Nucleus accumbens (tissue), 56 donors: ENCODE results near the gene LCE1F.

Experiments used
- DNase-seq, 56 donors: peaks; one replicate each; lab custom pipeline; 2025; lab: John Stamatoyannopoulos, UW

The LCE1F gene

GRCh38 chr1:152770411-152770810, 4.5 kb upstream of the LCE1F start:
- DNase-seq = no peak

DNA sequence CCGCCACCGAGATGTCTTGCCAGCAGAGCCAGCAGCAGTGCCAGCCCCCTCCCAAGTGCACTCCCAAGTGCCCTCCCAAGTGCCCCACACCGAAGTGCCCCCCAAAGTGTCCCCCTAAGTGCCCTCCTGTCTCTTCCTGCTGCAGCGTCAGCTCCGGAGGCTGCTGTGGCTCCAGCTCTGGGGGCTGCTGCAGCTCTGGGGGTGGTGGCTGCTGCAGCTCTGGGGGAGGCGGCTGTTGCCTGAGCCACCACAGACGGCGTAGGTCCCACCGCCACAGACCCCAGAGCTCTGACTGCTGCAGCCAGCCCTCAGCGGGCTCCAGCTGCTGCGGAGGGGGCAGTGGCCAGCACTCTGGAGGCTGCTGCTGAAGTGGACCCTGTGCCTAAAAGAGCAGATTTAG, 1.4 kb downstream of the LCE1F start:
- DNase-seq = no peak

- no peak for DNase-seq
Measured at GRCh38 chr1:152777510-152778137, 2.7 kb downstream of the LCE1F start.

GRCh38 chr1:152783095-152783494, 8.2 kb downstream of the LCE1F start:
- DNase-seq = no peak

DNA sequence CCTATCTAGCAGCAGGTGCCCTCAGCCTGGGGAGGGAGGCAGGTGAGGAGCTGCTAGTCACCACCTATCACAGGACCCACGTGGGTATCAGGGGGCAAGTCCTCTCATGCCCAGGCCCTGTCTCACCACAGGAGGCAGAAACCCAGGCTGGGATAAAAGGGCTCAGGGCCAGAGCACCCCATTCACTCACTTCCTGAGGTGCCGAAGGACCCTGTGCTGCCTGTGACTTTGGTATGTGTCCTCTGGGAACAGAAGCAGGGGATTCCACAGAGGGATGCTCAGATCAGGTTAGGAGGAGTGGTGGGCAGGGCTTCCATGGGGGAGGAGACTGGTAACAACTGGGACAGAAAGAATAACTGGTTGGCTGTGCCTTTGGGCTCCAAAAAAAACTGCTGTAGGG, 11.1 kb downstream of the LCE1F start, which contains the start of gene LCE1E:
Gene LCE1E, plus strand, starts transcription at position 181 of the 400 bp plus-strand sequence. CDS start 1,043 bp downstream, outside the sequence.
- DNase-seq = no peak

- peak in 1 of 56 donors; percentile 6 for DNase-seq
Measured at GRCh38 chr1:152795686-152796085, 20.7 kb downstream of the LCE1F start.

DNA sequence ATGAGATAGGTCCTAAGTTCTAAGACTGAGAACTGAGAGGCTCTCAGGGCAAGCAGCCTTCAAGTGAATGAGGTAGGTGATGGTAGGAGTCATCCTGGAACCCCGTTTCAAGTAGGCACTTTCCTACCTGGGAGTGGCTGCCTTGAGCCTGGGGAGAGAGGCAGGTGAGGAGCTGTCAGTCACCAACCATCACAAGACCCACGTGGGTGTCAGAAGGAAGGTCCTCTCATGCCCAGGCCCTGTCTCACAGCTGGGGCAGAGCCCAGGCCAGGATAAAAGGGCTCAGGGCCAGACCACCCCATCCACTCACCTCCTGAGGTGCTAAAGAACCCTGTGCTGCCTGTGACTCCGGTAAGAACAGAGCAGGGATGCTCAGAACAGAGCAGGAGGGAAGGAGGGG, 21.5 kb downstream of the LCE1F start, which contains the start of gene LCE1D:
Gene LCE1D, plus strand, starts transcription at position 301 of the 400 bp plus-strand sequence. CDS start 1,074 bp downstream, outside the sequence.
- DNase-seq = no peak

- no peak for DNase-seq
Measured at GRCh38 chr1:152801333-152801732, 26.4 kb downstream of the LCE1F start.

DNA sequence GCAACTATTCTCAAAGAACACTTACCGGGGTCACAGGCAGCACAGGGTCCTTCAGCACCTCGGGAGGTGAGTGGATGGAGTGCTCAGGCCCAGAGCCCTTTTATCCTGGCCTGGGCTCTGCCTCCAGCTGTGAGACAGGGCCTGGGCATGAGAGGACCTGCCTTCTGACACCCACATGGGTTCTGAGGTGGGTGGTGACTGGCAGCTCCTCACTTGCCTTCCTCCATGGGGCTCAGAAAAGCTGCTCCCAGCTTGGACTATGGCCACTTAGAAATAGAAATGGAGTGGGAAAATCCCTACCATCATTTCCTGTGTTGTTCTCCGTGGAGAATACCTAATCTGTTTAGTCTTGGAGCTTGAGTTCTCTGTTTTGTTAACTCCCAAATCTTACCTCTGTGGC, 31.6 kb downstream of the LCE1F start, which contains the start of gene LCE1C:
Gene LCE1C, minus strand, starts transcription at position 76 of the 400 bp plus-strand sequence. CDS start 1,173 bp downstream, outside the sequence.
- DNase-seq = no peak

DNA sequence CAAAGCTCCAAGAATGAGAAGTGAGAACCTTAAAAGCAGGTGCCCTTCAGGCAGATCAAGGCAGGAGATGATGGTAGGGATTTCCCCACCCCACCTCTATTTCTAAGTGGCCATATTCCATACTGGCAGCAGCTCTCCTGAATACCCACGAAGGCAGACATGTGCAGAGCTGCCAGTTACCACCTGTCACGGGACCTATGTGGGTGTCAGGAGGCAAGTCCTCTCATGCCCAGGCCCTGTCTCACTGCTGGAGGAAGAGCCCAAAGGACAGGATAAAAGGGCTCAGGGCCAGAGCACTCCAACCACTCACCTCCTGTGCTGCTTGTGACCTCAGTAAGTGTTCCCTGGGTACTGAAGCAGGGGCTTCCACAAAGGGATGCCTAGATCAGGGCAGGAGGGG, 36.1 kb downstream of the LCE1F start:
- no peak for DNase-seq

- DNase-seq = no peak
Measured at GRCh38 chr1:152811671-152812070, 36.7 kb downstream of the LCE1F start, which contains the start of gene LCE1B. TSS of gene LCE1B (plus strand) at chr1:152811971. CDS start at chr1:152812447, 476 bp downstream.

DNA sequence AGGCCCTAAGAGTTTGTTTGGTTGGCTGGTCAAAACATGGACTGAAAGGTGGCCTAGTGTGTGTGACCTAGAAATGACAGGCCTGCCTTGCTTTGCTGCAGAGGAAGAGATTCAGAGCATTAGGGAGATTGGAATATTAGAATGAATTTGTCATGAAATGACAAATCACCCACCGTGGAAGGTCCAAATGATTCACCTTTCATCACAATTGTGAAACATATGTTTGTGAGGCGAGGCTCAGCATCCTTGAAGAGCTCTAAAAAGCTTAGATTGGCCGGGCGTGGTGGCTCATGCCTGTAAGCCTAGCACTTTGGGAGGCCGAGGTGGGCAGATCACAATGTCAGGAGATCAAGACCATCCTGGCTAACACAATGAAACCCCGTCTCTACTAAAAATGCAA, 42.4 kb downstream of the LCE1F start:
- DNase-seq = no peak

- no peak for DNase-seq
Measured at GRCh38 chr1:152823294-152823693, 48.4 kb downstream of the LCE1F start.

DNA sequence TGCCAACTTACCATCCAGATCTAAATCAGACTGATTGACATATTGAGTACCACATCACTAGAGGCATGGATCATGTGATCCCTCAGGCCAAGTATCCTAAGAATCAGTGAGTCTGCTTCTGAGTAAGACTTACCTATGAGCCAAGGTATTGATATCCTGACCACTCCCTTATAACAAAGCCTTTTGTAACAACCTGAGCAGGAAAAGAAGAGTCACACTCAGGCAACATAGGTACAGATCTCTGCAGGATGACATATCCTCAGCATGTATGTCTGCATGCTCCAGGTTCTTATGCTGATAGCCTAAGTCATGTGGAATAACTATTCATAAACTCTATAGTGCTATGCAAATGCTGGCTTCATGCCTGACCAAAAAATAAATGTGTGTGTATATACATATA, 50.0 kb downstream of the LCE1F start:
- no peak for DNase-seq
